WTC11 (cell line): ENCODE results near the gene KLHL9. TPM values are rescaled to one million over a fixed set of nuclear protein-coding genes. Genes with fewer than 3 reads are reported as not detected.

Experiments used
- ATAC-seq: fragments of 200-7000 bp; cut with Tn5 transposase; 2 replicates; pipeline ENCODE4 v1.10.0; 2021; ENCODE audit warnings: mild to moderate bottlenecking, moderate library complexity
- CTCF ChIA-PET: fragments of 300-600 bp; sonication (Branson Sonifier 250); formaldehyde crosslinking; loops from one replicate; lab custom pipeline; 2021; ENCODE audit warnings: antibody characterized with exemption; lab: Charles Lee
- POLR2A ChIA-PET: fragments of 350-600 bp; sonication (Branson Sonifier 250); formaldehyde crosslinking; loops from one replicate; lab custom pipeline; 2021; ENCODE audit warnings: antibody characterized with exemption; lab: Charles Lee
- DNase-seq: peaks from one replicate; pipeline ENCODE4 v3.0.0; 2021; ENCODE audit warnings: low spot score
- H3K27ac Mint-ChIP-seq: 2 replicates; pipeline ENCODE4 v1.8.0; 2021; ENCODE audit warnings: mixed read lengths
- H3K27me3 Mint-ChIP-seq: 2 replicates; pipeline ENCODE4 v1.8.0; 2021; ENCODE audit warnings: low read depth, mild to moderate bottlenecking, moderate library complexity, mixed read lengths
- H3K36me3 Mint-ChIP-seq: 2 replicates; pipeline ENCODE4 v1.8.0; 2021; ENCODE audit warnings: mixed read lengths
- H3K4me1 Mint-ChIP-seq: 2 replicates; pipeline ENCODE4 v1.8.0; 2022; ENCODE audit warnings: mixed read lengths
- H3K4me3 Mint-ChIP-seq: 2 replicates; pipeline ENCODE4 v1.8.0; 2021; ENCODE audit warnings: mild to moderate bottlenecking, moderate library complexity, mixed read lengths
- H3K9me3 Mint-ChIP-seq: 2 replicates; pipeline ENCODE4 v1.8.0; 2021; ENCODE audit warnings: mixed read lengths
- ATF3 ChIP-seq: sonication (generic); formaldehyde crosslinking; conservative IDR thresholded peaks from 2 replicates; pipeline ENCODE4 v1.8.1; 2022; ENCODE audit warnings: mild to moderate bottlenecking, missing genetic modification reagents
- CDX4 ChIP-seq: fragments of 250-450 bp; sonication (Bioruptor Pico); IDR thresholded peaks from 2 replicates; pipeline ENCODE4 v1.9.0; 2021; ENCODE audit warnings: moderate library complexity, mild to moderate bottlenecking, inconsistent platforms, borderline replicate concordance
- E2F4 ChIP-seq: sonication (generic); formaldehyde crosslinking; IDR thresholded peaks from 2 replicates; pipeline ENCODE4 v1.8.1; 2022; ENCODE audit warnings: low read depth, mild to moderate bottlenecking, moderate library complexity, missing genetic modification reagents, borderline replicate concordance
- ESRRA ChIP-seq: sonication (generic); formaldehyde crosslinking; IDR thresholded peaks from 2 replicates; pipeline ENCODE4 v1.8.1; 2022; ENCODE audit warnings: mild to moderate bottlenecking, missing genetic modification reagents, borderline replicate concordance
- HMGXB4 ChIP-seq: sonication (generic); formaldehyde crosslinking; IDR thresholded peaks from 2 replicates; pipeline ENCODE4 v1.8.1; 2023; ENCODE audit warnings: mild to moderate bottlenecking, moderate library complexity, missing genetic modification reagents
- IRF1 ChIP-seq: sonication (generic); formaldehyde crosslinking; IDR thresholded peaks from 2 replicates; pipeline ENCODE4 v1.8.0; 2023; ENCODE audit warnings: missing genetic modification reagents
- MYBL2 ChIP-seq: sonication (generic); formaldehyde crosslinking; IDR thresholded peaks from 2 replicates; pipeline ENCODE4 v1.8.1; 2023; ENCODE audit warnings: mild to moderate bottlenecking, moderate library complexity, missing genetic modification reagents
- NR3C1 ChIP-seq: sonication (generic); formaldehyde crosslinking; conservative IDR thresholded peaks from 2 replicates; pipeline ENCODE4 v1.8.1; 2023; ENCODE audit warnings: low read depth, mild to moderate bottlenecking, missing genetic modification reagents
- PRDM15 ChIP-seq: sonication (generic); formaldehyde crosslinking; IDR thresholded peaks from 2 replicates; pipeline ENCODE4 v1.8.0; 2022; ENCODE audit warnings: missing genetic modification reagents
- RELA ChIP-seq: sonication (generic); formaldehyde crosslinking; IDR thresholded peaks from 2 replicates; pipeline ENCODE4 v1.8.1; 2022; ENCODE audit warnings: missing genetic modification reagents, mild to moderate bottlenecking, borderline replicate concordance
- ZNF219 ChIP-seq: sonication (generic); formaldehyde crosslinking; IDR thresholded peaks from 2 replicates; pipeline ENCODE4 v1.8.0; 2023; ENCODE audit warnings: missing genetic modification reagents, mild to moderate bottlenecking, borderline replicate concordance
- ZNF281 ChIP-seq: sonication (generic); formaldehyde crosslinking; IDR thresholded peaks from 2 replicates; pipeline ENCODE4 v1.8.0; 2023; ENCODE audit warnings: mild to moderate bottlenecking, missing genetic modification reagents
- ZNF416 ChIP-seq: fragments of 250-450 bp; sonication (Bioruptor Pico); IDR thresholded peaks from 2 replicates; pipeline ENCODE4 v1.9.0; 2021; ENCODE audit warnings: mild to moderate bottlenecking, inconsistent platforms
- ZNF425 ChIP-seq: fragments of 250-450 bp; sonication (Bioruptor Pico); conservative IDR thresholded peaks from 2 replicates; pipeline ENCODE4 v1.9.0; 2021; ENCODE audit warnings: mild to moderate bottlenecking
- ZNF512 ChIP-seq: sonication (generic); formaldehyde crosslinking; IDR thresholded peaks from 2 replicates; pipeline ENCODE4 v1.8.1; 2022; ENCODE audit warnings: missing genetic modification reagents, borderline replicate concordance
- ZSCAN18 ChIP-seq: fragments of 250-450 bp; sonication (Bioruptor Pico); IDR thresholded peaks from 2 replicates; pipeline ENCODE4 v2.1.2; 2022; ENCODE audit warnings: mild to moderate bottlenecking, moderate library complexity
- total RNA-seq: library from RNA; stranded (reverse); gene quantifications from 3 replicates; pipeline ENCODE4 v1.2.3, GENCODE V29; 2021

KLHL9 gene
- total RNA-seq, 1 experiment from 2014 or later, result 17.4 TPM

- peaks cover 13% of the 10 kb centered on the region for H3K9me3 Mint-ChIP-seq
These were observed 19.0 kb downstream of the KLHL9 start for GRCh38 chr9:21316032-21316842.

More at GRCh38 chr9:21316032-21316842, 19.0 kb downstream of the KLHL9 start:
- TF ChIP-seq ZNF425 (no peak), ZNF512 (no peak), HMGXB4 (CRISPR knock-in tag) (no peak), IRF1 (CRISPR knock-in tag) (no peak), ATF3 (CRISPR knock-in tag) (no peak), PRDM15 (CRISPR knock-in tag) (no peak), RELA (CRISPR knock-in tag) (no peak), ZNF219 (CRISPR knock-in tag) (no peak), MYBL2 (CRISPR knock-in tag) (no peak), E2F4 (CRISPR knock-in tag) (no peak), ZNF281 (CRISPR knock-in tag) (no peak), ZSCAN18 (no peak), ESRRA (no peak), CDX4 (no peak), NR3C1 (no peak), ZNF416 (no peak)
- Mint-ChIP-seq H3K4me3 (no peak overlapping the region), H3K27ac (no peak overlapping the region), H3K36me3 (peaks cover 6% of the 10 kb centered on the region), H3K4me1 (peaks cover 4% of the 10 kb centered on the region), H3K27me3 (peaks cover 18% of the 10 kb centered on the region)
- CTCF ChIA-PET, result interaction anchor here (1.0 to 2.7 kb wide), 5 partner anchors 10 to 139 kb away, joined by 3 to 21 read pairs (median 3); no protein-coding TSS in a partner anchor
- no peak for ATAC-seq
- DNase-seq, result no peak
- POLR2A ChIA-PET, result no interaction called here
